ENCODE measurements around the gene MFSD6L.

Gene MFSD6L

DNA sequence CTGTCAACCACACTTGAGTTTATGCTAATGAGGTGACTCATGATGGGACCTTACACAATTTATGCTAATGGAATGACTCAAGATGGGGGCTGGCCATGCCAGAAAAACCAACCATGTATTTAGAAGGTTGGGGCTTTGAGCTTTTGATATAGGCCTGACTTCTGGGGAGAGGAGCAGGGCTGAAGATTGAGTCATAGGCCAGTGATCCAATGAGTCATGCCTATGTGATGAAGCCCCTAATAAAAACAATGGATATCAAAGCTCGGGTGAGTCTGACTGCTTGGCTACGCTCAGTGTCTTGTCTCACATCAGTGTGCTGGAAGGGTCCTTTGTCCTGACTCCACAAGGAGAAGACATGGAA is 7.3 kb downstream of the MFSD6L start:
- no peak overlapping the region for H3K4me3 ChIP-seq (ENCODE audit: low read depth, low read length)
- no peak for DNase-seq (ENCODE audit: low read depth)
- TF ChIP-seq, protein P1, sequence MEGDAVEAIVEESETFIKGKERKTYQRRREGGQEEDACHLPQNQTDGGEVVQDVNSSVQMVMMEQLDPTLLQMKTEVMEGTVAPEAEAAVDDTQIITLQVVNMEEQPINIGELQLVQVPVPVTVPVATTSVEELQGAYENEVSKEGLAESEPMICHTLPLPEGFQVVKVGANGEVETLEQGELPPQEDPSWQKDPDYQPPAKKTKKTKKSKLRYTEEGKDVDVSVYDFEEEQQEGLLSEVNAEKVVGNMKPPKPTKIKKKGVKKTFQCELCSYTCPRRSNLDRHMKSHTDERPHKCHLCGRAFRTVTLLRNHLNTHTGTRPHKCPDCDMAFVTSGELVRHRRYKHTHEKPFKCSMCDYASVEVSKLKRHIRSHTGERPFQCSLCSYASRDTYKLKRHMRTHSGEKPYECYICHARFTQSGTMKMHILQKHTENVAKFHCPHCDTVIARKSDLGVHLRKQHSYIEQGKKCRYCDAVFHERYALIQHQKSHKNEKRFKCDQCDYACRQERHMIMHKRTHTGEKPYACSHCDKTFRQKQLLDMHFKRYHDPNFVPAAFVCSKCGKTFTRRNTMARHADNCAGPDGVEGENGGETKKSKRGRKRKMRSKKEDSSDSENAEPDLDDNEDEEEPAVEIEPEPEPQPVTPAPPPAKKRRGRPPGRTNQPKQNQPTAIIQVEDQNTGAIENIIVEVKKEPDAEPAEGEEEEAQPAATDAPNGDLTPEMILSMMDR (IDR thresholded peaks at IDR 0.05; ENCODE audit: low read depth, low read length, missing control alignments) = no peak

DNA sequence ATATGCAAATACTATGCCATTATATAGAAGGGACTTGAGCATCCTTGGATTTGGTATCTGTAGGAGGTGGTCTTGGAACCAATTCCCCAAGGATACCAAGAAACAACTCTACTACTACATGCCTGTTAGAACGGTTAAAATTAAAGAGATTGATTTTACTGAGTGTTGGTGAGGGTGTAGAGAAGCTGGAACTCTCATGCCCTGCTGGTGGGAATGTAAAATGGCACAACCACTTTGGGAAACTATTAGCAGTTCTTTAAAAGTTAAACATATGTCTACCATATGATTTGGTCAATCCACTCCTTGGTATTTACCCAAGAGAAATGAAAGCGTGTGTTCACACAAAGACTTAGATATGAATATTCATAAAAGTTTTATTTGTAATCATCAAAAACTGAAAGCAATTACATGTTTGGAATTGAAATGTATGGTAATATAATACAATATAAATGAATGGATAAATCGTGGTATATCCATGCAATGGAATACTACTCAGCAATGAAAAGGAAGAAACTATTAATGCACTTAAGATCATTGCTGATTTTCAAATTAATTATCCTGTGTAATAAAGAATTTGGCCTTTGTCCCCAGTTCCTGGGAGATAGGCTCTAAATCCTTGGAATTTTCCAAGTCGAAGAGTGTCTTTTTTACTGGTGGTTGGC is 7.8 kb downstream of the MFSD6L start:
- TF ChIP-seq, protein P1 (IDR thresholded peaks at IDR 0.05; ENCODE audit: low read depth, low read length, missing control alignments) = peak; percentile 12
- DNase-seq (ENCODE audit: low read depth) = no peak
- no peak overlapping the region for H3K4me3 ChIP-seq (ENCODE audit: low read depth, low read length)

DNA sequence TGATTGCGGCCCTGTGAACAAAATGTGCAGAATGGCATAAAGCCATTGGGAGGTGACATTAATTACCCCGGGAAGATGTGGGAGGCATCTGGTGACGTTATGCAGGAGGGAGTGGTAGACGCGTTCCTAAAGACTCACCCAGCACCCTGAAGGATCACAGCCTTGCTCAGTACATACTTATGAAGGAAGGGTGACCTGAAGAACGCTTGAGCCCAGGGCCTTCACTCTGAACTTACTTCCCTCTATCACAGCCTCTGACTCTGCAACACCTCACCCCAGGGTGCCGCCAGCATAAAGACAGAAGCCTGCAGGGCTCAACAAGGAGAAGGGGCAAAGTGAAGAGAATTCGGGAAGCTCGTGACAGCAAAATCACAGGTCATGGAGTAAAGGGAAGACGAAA is 9.4 kb downstream of the MFSD6L start:
- TF ChIP-seq, protein P1 (IDR thresholded peaks at IDR 0.05; ENCODE audit: low read depth, low read length, missing control alignments) = no peak
- no peak overlapping the region for H3K4me3 ChIP-seq (ENCODE audit: low read depth, low read length)
- no peak for DNase-seq (ENCODE audit: low read depth)

DNA sequence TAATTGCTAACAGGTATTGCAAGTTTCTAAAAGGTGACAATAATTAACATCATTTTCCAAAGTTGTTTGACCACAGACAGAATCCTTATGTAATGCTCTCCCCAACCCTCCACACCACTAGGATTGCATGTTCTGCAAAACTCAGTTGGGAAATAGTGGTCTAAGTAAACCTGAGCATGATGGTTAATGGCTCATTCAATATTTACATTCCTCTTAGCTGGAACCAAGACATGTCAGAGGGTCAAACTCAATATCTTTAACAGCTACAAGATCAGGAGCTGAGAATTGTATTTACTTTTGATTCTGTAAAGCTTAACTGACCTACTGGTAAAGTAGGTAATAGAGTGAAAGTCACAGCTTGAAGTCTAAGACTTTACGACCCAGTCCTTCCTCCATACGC is 10.2 kb downstream of the MFSD6L start:
- H3K4me3 ChIP-seq (ENCODE audit: low read depth, low read length) = no peak overlapping the region
- DNase-seq (ENCODE audit: low read depth) = no peak
- TF ChIP-seq, protein P1 (IDR thresholded peaks at IDR 0.05; ENCODE audit: low read depth, low read length, missing control alignments) = no peak

DNA sequence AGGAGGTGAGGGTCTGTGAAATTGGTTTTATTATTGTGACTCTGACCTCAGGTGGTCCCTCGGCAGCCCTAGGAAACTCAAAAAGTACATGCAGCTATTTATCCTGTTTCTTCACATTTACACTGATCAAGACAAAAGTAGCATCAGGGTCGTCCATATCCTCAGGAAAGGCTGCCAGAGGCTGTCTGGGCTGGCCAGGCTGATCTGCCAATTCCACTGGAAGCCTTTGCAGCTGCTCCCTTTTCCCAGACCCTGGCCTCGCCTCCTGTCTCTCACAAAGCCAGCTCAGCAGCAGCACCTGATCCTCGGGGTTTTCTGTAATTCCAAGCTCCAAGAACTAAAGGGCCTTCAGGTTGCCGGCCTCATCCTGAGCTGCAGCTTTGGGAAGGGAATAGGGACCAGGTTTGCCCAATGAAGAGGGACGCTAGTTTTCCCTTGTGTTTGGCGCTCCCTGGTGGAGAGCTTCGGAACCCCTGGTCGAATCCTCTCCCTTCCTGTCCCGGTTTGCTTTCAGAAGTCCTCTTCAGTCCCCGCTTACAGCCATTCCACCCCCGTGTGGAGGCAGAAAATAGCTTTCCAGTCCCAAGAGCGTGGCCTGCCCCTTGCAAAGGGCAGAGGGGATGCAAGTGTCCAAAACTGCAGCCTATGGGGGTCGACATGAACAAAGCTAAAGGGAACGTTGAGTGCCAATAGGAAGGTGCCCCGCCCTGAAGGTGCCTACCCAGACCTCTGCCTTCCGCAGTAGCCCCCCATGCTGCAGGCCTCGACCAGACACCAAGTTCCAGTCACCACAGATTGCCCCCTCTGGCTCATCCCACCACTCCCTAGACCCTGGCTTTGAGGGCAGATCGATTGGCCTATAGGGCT is 13.4 kb downstream of the MFSD6L start:
- TF ChIP-seq, protein P1 (IDR thresholded peaks at IDR 0.05; ENCODE audit: low read depth, low read length, missing control alignments) = peak; percentile 97
- no peak overlapping the region for H3K4me3 ChIP-seq (ENCODE audit: low read depth, low read length)
- no peak for DNase-seq (ENCODE audit: low read depth)

DNA sequence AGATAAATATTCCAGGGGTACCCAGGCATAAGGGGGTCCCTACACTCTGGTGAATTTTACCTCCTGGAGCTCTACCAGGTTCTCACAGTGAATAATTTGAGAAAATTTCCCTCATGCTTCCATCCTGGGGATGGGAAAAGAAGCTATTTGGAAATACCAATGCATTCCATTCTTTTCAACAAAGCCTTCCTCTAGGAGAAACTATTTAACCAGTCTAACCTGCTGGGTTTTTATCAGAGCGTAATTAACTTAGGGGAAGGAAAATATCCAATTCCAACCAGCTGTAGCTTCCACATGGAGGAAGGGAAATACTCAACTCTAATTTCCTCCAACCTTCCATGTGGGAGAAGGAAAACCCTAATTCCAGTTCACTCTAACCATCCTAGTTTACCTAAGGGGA is 17.0 kb downstream of the MFSD6L start:
- H3K4me3 ChIP-seq (ENCODE audit: low read depth, low read length) = no peak overlapping the region
- DNase-seq (ENCODE audit: low read depth) = no peak
- TF ChIP-seq, protein P1 (IDR thresholded peaks at IDR 0.05; ENCODE audit: low read depth, low read length, missing control alignments) = no peak

Measured in GM12864 (cell line).